HG03575 (cell line): ENCODE data around the gene AP1M1.

ENCODE experiments used
- ATAC-seq: cut with Tn5 transposase; IDR thresholded peaks from one replicate; pipeline ENCODE4 v1.9.1; 2021; ENCODE audit not compliant: unreplicated experiment, insufficient number of reproducible peaks, low FRiP score; ENCODE audit errors: extremely low read depth

AP1M1 gene

GRCh38 chr19:16205205-16206045 is 7.7 kb downstream of the AP1M1 start:
- no peak for ATAC-seq

DNA sequence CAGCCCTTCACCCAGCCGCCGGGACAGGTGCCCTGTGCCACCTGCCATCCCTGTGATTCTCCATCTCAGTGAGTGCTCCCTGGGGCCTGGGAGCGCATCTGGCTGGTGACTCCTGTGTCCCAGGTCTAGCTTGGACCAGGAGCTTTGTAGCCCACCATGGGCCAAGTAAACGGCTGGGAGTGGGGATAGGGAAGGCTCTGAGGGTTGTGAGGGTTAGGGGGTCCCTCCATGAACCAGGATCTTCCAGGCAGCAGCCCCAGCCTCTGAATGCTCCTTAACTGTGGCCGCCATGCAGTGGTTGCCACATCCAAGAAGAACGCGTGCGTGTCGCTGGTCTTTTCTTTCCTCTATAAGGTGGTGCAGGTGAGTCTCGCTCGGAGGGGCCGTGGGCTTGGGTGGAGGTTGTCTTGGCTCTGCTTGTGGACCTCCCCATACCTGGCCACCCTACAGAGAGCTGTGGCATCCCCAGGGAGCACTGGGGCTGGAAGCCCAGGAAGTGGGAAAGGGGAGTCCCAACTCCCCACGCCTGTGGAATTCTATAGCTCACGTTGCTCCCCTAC is 8.4 kb downstream of the AP1M1 start:
- no peak for ATAC-seq

- ATAC-seq, result no peak
Observed at GRCh38 chr19:16206637-16207036, 8.9 kb downstream of the AP1M1 start.

GRCh38 chr19:16207063-16207462 is 9.4 kb downstream of the AP1M1 start:
- no peak for ATAC-seq

DNA sequence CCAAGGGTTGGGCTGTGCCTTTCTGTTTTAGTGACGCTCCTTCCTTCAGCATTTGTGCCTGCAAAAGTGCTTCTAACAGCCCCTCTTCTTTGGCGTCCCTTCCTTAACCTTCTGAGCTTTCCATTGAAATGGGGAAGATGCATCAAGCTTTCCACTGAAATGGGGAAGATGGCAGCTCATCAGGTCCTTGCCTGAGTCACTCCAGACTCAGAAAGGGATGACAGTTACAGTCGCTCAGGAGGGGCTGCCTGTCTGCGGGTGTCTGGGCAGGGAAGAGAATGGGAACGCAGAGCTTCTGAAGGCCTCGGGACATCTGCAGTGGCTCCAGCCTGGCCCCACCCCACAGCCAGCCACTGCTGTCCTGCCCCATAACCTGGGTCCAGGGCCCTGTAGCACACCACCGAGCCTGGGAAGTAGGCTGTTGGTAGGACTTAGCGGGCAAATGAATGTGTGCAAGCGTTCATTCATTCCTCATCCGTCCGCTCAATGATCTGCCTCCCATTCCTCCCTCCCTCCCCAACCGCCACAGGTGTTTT is 9.8 kb downstream of the AP1M1 start:
- no peak for ATAC-seq

- no peak for ATAC-seq
Observed at GRCh38 chr19:16208064-16208759, 10.5 kb downstream of the AP1M1 start.

DNA sequence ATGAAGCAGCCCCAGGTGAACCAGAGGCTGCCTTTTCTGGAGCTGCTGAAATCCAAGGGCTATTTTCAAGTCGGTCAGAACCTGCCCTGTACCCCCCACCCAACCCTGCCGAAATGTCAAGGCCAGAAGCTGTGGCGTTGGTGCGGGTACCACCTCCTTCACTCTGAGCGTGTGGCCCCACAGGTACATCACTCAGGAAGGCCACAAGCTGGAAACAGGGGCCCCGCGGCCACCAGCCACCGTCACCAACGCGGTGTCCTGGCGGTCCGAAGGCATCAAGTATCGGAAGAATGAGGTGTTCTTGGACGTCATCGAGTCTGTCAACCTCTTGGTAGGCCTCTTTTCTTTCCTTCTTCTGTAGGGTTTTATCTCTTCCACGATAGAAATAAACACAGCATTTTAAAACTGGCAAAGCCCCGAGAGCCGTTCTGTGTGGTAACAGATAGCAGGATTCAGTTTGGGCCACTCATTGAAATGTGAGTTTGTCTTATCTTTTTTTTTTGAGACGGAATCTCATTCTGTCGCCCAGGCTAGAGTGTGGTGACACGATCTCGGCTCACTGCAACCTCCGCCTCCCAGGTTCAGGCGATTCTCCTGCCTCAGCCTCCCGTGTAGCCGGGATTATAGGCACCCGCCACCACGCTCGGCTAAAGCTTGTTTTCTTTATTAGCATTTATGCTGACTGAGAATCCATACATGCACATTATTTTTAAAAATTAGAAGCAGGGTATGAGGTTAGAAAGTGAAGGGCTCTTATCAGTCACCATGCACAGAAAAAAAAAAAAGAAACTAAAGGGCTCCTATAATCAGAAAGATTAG is 11.3 kb downstream of the AP1M1 start:
- ATAC-seq, result no peak

DNA sequence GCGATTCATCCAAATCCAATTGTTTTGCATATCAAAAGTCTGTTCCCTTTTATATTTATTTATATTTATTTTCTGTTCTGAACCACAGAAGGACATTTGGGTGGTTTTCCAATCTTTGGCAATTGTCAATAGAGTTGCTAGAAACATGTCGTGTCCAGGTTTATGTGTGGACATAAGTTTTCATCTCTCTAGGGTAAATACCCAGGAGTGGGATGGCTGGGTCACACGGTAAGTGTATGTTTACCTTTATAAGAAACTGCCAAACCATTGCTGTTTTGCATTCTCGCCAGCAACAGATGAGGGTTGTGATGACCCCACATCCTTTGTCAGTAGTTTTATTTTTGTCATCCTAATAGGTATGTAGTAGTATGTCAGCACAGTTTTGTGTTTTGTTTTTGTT is 12.5 kb downstream of the AP1M1 start:
- ATAC-seq, result no peak

DNA sequence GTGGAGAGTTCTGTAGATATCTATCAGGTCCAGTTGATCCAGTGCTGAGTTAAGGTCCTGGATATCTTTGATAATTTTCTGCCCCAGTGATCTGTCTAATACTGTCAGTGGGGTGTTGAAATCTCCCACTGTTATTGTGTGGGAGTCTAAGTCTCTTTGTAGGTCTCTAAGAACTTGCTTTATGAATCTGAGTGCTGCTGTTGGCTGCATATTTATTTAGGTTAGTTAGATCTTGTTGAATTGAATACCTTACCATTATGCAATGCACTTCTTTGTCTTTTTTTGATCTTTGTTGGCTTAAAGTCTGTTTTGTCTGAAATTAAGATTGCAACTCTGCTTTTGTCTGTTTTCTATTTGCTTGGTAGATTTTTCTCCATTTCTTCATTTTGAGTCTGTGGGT is 15.4 kb downstream of the AP1M1 start:
- ATAC-seq, result no peak

DNA sequence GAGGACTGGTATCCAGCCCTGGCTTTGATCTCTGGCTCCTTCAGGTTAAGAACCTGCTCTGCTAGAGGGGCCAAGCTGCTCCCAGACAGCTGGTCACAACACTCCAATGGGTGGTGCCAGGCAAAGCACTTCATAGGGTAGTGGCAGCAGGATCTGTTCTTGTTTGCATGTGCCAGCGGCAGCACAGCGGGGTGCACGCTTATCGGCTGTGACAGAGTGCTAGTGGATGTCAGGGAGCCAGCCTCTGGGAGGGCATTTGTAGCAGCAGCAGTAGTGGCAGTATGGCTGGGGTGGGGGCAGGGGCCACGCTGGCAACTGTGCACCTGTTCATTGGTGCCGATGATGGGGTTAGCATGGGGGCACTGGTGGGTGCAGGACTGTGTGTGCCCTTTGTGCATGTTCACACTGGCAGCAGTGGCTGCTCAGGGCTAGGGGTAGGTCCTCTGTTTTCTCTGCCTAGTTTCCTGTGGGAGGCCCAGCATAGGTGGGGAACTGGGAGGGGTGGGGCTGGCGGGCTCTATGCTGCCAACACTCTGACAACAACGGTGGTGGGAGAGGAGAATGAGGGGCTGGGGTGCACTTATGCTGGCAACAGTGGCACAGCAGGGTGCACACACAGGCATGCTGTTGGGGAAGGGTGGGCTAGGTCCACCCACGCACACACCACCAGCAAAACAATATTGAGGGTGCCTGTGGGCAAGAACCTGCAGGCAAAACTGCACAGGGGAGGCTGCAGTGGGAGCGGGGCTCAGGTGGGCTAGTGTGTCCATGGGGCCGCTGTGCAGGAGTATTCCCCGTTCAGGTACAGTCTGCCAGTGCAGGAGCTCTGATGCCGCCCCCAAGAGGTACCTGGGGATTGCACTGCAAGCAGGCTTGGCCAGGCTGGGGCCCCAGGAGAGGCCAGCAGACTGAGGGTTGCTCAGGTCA is 19.3 kb downstream of the AP1M1 start:
- no peak for ATAC-seq

DNA sequence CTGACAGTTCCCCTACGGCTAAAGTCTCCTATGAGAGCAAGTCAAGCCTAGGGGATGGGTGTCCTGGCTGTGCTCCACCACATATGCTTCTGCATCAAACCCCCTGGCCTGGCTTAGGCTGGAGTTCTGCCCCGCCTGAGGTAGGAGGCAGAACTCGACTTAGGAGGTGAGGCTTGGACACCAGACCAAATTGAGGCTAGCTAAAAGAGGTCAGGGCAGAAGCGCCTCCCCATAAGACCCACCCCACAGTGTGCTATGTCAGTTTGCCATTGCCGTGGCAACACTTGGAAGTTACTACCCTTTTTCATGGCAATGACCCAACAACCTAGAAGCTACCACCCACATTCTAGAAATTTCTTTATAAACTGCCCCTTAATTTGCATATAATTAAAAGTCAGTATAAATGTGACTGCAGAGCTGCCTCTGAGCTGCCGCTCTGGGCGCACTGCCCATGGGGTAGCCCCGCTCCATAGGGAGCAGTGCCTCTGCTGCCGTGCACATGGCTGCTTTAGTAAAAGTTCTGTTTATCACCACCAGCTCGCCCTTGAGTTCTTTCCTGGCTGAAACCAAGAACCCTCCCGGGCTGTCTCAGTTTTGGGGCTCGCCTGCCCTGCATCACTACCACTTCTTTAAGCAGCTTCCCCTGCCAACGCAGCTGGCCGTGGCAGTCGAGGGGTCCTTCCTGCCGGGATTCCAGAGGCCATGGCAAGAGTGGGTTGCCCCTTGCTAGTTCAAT is 20.2 kb downstream of the AP1M1 start:
- no peak for ATAC-seq

GRCh38 chr19:16218851-16219250 is 21.1 kb downstream of the AP1M1 start:
- ATAC-seq, result no peak

GRCh38 chr19:16222806-16223205 is 25.1 kb downstream of the AP1M1 start:
- no peak for ATAC-seq

DNA sequence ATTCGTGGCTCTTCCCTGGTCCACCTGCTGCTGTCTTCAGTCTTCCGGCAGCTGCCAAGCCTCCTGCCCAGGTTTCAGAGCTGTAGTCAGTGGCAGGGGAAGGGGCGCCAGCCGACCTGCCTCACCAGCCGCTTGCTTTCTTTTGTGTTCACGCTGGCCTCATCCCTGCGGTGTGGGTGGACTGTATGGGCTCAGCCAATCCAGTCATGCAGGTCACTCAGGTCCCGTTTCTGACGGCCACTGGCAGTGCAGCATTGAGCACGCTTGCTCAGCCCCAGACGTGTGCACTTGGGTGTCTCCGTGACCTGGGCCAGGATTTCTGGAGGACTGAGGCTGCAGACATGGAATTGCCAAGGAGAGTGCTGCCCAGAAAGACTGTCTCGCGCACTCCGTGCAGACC is 26.0 kb downstream of the AP1M1 start:
- no peak for ATAC-seq

- no peak for ATAC-seq
Observed at GRCh38 chr19:16224293-16225045, 26.8 kb downstream of the AP1M1 start.

DNA sequence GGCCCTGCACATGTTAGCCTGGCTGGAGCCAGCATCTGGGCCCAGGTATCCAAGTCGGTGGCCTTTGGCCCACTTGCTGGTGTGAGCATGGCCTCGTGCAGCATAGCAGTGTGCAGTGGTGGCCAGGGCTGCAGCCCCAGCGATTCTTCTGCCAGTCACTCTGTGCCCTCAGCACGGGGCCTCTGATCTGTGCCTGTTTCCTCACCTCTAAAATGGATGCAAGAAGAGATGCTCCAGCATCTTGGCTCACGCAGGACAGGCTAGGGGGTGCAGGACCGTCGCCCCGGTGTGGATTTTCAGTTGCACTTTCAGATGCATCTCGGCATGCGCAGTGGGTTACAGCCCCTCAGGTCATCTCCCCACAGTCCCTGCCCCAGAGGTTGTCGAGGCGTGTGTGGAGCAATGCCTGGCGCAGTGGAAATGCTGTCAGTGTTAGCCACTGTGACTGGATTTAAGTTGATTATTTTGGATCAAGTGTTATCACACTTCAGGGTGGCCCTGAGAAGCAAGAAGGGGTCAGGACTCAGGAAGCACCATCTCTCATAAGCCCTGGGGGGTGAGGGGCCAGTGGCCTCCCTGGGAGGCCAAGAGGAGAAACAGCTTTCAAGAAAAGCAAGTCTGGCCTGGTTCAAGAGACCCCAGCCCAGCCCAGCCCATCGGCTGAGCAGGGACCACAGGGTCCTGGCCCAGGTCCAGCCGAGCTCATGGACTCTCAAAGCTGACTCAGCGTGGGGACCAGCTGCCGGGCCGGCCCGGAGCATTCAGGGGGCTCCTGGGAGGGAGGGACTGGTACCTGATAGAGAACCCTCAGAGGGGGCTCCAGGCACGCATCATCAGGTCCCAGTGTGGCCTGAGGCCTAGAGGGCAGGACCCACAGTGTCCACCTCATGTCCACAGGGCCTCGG is 27.8 kb downstream of the AP1M1 start:
- ATAC-seq, result no peak
